PC-9 (cell line): ENCODE data around the gene RDH11. TPM values are rescaled to one million over a fixed set of nuclear protein-coding genes. Genes with fewer than 3 reads are reported as not detected.
"Not testable (repeated sequence)": the region's sequence is repeated elsewhere in the genome, so short reads cannot be mapped to it uniquely, and the experiment has no call there.

ENCODE experiments used
- BruUV-seq: library from RNA; stranded (reverse); fragments of 400-500 nt; replicated peaks from 2 replicates; lab custom pipeline; 2021; lab: Mats Ljungman, UMichigan
- CTCF ChIA-PET: fragments of 300-600 bp; sonication (Branson Sonifier 250); formaldehyde crosslinking; loops from one replicate; lab custom pipeline; 2022; ENCODE audit warnings: antibody characterized with exemption; lab: Charles Lee
- POLR2A ChIA-PET: fragments of 300-600 bp; sonication (Branson Sonifier 250); formaldehyde crosslinking; loops from one replicate; lab custom pipeline; 2022; ENCODE audit warnings: antibody characterized with exemption; ENCODE audit not compliant: unreplicated experiment; lab: Charles Lee
- DNase-seq, 2 experiments: peaks; one replicate each; pipeline versions ENCODE4 v3.0.0 to v3.0.0-alpha.2; 2015 to 2022; ENCODE audit warnings: mixed read lengths in 1 of 2
- H2AFZ ChIP-seq: fragments of 200-600 bp; sonication (generic); 2 replicates; pipeline ENCODE4 v1.8.1; 2017; ENCODE audit warnings: antibody characterized with exemption
- H3F3A ChIP-seq: fragments of 200-600 bp; sonication (generic); 2 replicates; pipeline ENCODE4 v1.8.1; 2017; ENCODE audit warnings: antibody characterized with exemption, mild to moderate bottlenecking, low read depth; ENCODE audit not compliant: insufficient read depth
- H3K27ac ChIP-seq: fragments of 200-600 bp; sonication (generic); 2 replicates; pipeline ENCODE4 v1.6.1; 2016; ENCODE audit warnings: mixed run types
- H3K27me3 ChIP-seq: fragments of 200-600 bp; sonication (generic); 2 replicates; pipeline ENCODE4 v1.6.1; 2016; ENCODE audit warnings: low read depth, mixed run types; ENCODE audit not compliant: insufficient read depth
- H3K36me3 ChIP-seq: fragments of 200-600 bp; sonication (generic); 2 replicates; pipeline ENCODE4 v1.6.1; 2016; ENCODE audit warnings: low read depth, mixed run types
- H3K4me1 ChIP-seq: fragments of 200-600 bp; sonication (generic); replicated peaks from 2 replicates; pipeline ENCODE4 v1.6.1; 2016; ENCODE audit warnings: mixed run types; ENCODE audit not compliant: insufficient read depth
- H3K4me2 ChIP-seq: fragments of 200-600 bp; sonication (generic); 2 replicates; pipeline ENCODE4 v1.6.1; 2017; ENCODE audit warnings: mixed run types
- H3K4me3 ChIP-seq: fragments of 200-600 bp; sonication (generic); 2 replicates; pipeline ENCODE4 v1.6.1; 2016; ENCODE audit warnings: mixed run types
- H3K79me2 ChIP-seq: fragments of 200-600 bp; sonication (generic); 2 replicates; pipeline ENCODE4 v1.6.1; 2017; ENCODE audit warnings: low read depth, mixed run types
- H3K9me2 ChIP-seq: fragments of 200-600 bp; sonication (generic); 2 replicates; pipeline ENCODE4 v1.8.1; 2017; ENCODE audit warnings: mild to moderate bottlenecking; ENCODE audit not compliant: insufficient read depth
- H3K9me3 ChIP-seq: fragments of 200-600 bp; sonication (generic); 2 replicates; pipeline ENCODE4 v1.8.1; 2016; ENCODE audit warnings: low read depth; ENCODE audit not compliant: insufficient read depth
- H4K20me1 ChIP-seq: fragments of 200-600 bp; sonication (generic); 2 replicates; pipeline ENCODE4 v1.8.1; 2017; ENCODE audit not compliant: insufficient read depth
- EZH2 ChIP-seq: fragments of 200-600 bp; sonication (generic); IDR thresholded peaks from 2 replicates; pipeline ENCODE4 v1.8.0; 2017; ENCODE audit warnings: antibody characterized with exemption, low read depth
- intact Hi-C: fragments of 100-400 bp; cut with micrococcal nuclease; formaldehyde crosslinking; loops from one replicate; pipeline ENCODE4 v1.10.0; 2022; ENCODE audit not compliant: unreplicated experiment
- total RNA-seq: library from RNA; stranded (reverse); gene quantifications from 2 replicates; pipeline ENCODE4 v1.2.3, GENCODE V29; 2021
- TF ChIP-seq, protein P1 (sequence below): fragments of 200-600 bp; sonication (generic); conservative IDR thresholded peaks from 2 replicates; pipeline ENCODE4 v1.6.1; 2017; ENCODE audit warnings: mixed run types, antibody characterized with exemption, mild to moderate bottlenecking, moderate library complexity

Gene RDH11
- total RNA-seq, 1 experiment from 2014 or later, result 97.0 TPM

- DNase-seq, result peak in 1 of 2 experiments; percentile 42
- H3K79me2 ChIP-seq, result no peaks in the 10 kb centered on the region
- H3K9me2 ChIP-seq, result no peaks in the 10 kb centered on the region
- intact Hi-C loops, result loop anchor here (2.0 to 10.0 kb wide), 2 partner anchors 178 to 1080 kb away; no protein-coding TSS in a partner anchor
- H3K27me3 ChIP-seq, result no peaks in the 10 kb centered on the region
- H3F3A ChIP-seq, result peaks cover 10% of the 10 kb centered on the region; the same call in 1 of the 2 replicates
- BruUV-seq, result no TSS peak
- ChIA-PET POLR2A (no interaction called here), CTCF (interaction anchor here (0.6 to 2.2 kb wide), 11 partner anchors 38 to 1346 kb away, joined by 3 to 21 read pairs (median 11); partner anchors contain the start of genes ARG2 and PIGH)
- peaks cover 12% of the 10 kb centered on the region for H3K9me3 ChIP-seq
- peaks cover 24% of the 10 kb centered on the region for H3K4me1 ChIP-seq
- no peak overlapping the region for H2AFZ ChIP-seq
- H3K4me3 ChIP-seq, result no peak overlapping the region
- no peaks in the 10 kb centered on the region for H3K36me3 ChIP-seq
- H4K20me1 ChIP-seq, result no peaks in the 10 kb centered on the region
- H3K27ac ChIP-seq, result no peak overlapping the region
- TF ChIP-seq EZH2, result no peak
- TF ChIP-seq, protein P1, sequence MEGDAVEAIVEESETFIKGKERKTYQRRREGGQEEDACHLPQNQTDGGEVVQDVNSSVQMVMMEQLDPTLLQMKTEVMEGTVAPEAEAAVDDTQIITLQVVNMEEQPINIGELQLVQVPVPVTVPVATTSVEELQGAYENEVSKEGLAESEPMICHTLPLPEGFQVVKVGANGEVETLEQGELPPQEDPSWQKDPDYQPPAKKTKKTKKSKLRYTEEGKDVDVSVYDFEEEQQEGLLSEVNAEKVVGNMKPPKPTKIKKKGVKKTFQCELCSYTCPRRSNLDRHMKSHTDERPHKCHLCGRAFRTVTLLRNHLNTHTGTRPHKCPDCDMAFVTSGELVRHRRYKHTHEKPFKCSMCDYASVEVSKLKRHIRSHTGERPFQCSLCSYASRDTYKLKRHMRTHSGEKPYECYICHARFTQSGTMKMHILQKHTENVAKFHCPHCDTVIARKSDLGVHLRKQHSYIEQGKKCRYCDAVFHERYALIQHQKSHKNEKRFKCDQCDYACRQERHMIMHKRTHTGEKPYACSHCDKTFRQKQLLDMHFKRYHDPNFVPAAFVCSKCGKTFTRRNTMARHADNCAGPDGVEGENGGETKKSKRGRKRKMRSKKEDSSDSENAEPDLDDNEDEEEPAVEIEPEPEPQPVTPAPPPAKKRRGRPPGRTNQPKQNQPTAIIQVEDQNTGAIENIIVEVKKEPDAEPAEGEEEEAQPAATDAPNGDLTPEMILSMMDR, result no peak
- no peak overlapping the region; the same call in 1 of the 2 replicates for H3K4me2 ChIP-seq
These were observed 9.6 kb upstream of the RDH11 start for GRCh38 chr14:67705211-67705610.

- Histone ChIP-seq H3K36me3 (no peaks in the 10 kb centered on the region), H4K20me1 (no peaks in the 10 kb centered on the region), H3K9me2 (no peaks in the 10 kb centered on the region), H3K9me3 (peaks cover 10% of the 10 kb centered on the region), H3K4me3 (no peak overlapping the region), H3K79me2 (no peaks in the 10 kb centered on the region), H3K4me1 (peaks cover 24% of the 10 kb centered on the region), H2AFZ (no peak overlapping the region), H3K4me2 (no peak overlapping the region), H3F3A (peaks cover 12% of the 10 kb centered on the region; the same call in 1 of the 2 replicates), H3K27ac (no peak overlapping the region), H3K27me3 (no peaks in the 10 kb centered on the region)
- TF ChIP-seq EZH2, result no peak
- TF ChIP-seq, protein P1, result peak; percentile 82
- BruUV-seq, result no TSS peak
- ChIA-PET POLR2A (interaction anchor here (0.5 to 0.8 kb wide), 6 partner anchors 9 to 345 kb away, joined by 3 to 14 read pairs (median 4); partner anchors contain the start of genes ATP6V1D and RDH11), CTCF (interaction anchor here (0.5 to 2.2 kb wide), 23 partner anchors 9 to 1345 kb away, joined by 3 to 21 read pairs (median 5); partner anchors contain the start of genes ARG2, PIGH and RDH11)
- DNase-seq, result peak; percentile 51 to 66
- intact Hi-C loops, result loop anchor here (1.0 to 10.0 kb wide), 6 partner anchors 37 to 1302 kb away; no protein-coding TSS in a partner anchor
These were observed 9.0 kb upstream of the RDH11 start for GRCh38 chr14:67704484-67705089.

- no peaks in the 10 kb centered on the region for H3K36me3 ChIP-seq
- peaks cover 5% of the 10 kb centered on the region for H3K9me3 ChIP-seq
- TF ChIP-seq, protein P1, result no peak
- TF ChIP-seq EZH2, result no peak
- no peaks in the 10 kb centered on the region for H3K79me2 ChIP-seq
- H3K4me3 ChIP-seq, result no peak overlapping the region
- no peak overlapping the region for H2AFZ ChIP-seq
- no peaks in the 10 kb centered on the region for H3K27me3 ChIP-seq
- no peak overlapping the region for H3K4me2 ChIP-seq
- H3K4me1 ChIP-seq, result peaks cover 24% of the 10 kb centered on the region
- peaks cover 12% of the 10 kb centered on the region; the same call in 1 of the 2 replicates for H3F3A ChIP-seq
- no peak overlapping the region for H3K27ac ChIP-seq
- POLR2A ChIA-PET, result interaction anchor here (0.6 to 0.8 kb wide), 5 partner anchors 8 to 344 kb away, joined by 3 to 6 read pairs (median 4); partner anchors contain the start of genes ATP6V1D and RDH11
- intact Hi-C loops, result loop anchor here (1.0 to 10.0 kb wide), 6 partner anchors 37 to 1302 kb away; no protein-coding TSS in a partner anchor
- DNase-seq, result no peak
- no TSS peak for BruUV-seq
- no peaks in the 10 kb centered on the region for H3K9me2 ChIP-seq
- H4K20me1 ChIP-seq, result no peaks in the 10 kb centered on the region
- CTCF ChIA-PET, result interaction anchor here (0.5 to 2.2 kb wide), 19 partner anchors 8 to 1344 kb away, joined by 3 to 21 read pairs (median 5); partner anchors contain the start of genes ARG2, PIGH and RDH11
These were observed 8.4 kb upstream of the RDH11 start for GRCh38 chr14:67703997-67704396.

DNA sequence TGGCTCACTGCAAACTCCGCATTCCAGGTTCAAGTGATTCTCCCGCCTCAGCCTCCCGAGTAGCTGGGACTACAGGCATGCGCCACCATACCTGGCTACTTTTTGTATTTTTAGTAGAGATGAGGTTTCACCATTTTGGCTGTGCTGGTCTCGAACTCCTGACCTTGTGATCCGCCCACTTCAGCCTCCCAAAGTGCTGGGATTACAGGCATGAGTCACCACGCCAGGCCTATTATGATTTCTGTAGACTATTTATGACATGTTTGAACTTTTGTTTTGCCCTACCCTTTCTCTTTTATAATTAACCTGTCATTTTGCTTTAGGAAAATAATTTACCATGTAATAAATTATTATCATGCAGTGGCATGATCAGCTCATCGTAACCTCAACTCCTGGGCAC lies 5.9 kb upstream of the RDH11 start, which contains the start of gene RDH12:
Gene RDH12, plus strand, starts transcription at position 395 of the 400 bp plus-strand sequence. CDS start 20,757 bp downstream, outside the sequence.
- CTCF ChIA-PET, result interaction anchor here (1.1 kb wide), 1 partner anchor 83 kb away, joined by 6 read pairs; no protein-coding TSS in a partner anchor
- H3K4me3 ChIP-seq, result peak within 1 kb of the TSS; percentile 23; the same call in 1 of the 2 replicates
- H3K27me3 ChIP-seq, POLR2A ChIA-PET, DNase-seq, BruUV-seq, H4K20me1 ChIP-seq, H3K79me2 ChIP-seq, H3K9me3 ChIP-seq, H3K9me2 ChIP-seq, H3K36me3 ChIP-seq: not testable (repeated sequence)
- H3K27ac ChIP-seq, result peak within 1 kb of the TSS; percentile 72
- H3K4me2 ChIP-seq, result peak within 1 kb of the TSS; percentile 68
- H2AFZ ChIP-seq, result peak within 1 kb of the TSS; percentile 79
- intact Hi-C loops, result loop anchor here (5.0 to 10.0 kb wide), 3 partner anchors 34 to 1299 kb away; no protein-coding TSS in a partner anchor
- peaks cover 24% of the 10 kb centered on the region for H3K4me1 ChIP-seq
- H3F3A ChIP-seq, result peaks cover 12% of the 10 kb centered on the region; the same call in 1 of the 2 replicates
